CD14-positive monocyte (primary cell): ENCODE results near the gene IGFL1. TPM values are rescaled to one million over a fixed set of nuclear protein-coding genes. Genes with fewer than 3 reads are reported as not detected.
A peak's percentile ranks its signal among the peaks of the same experiment; 100 is the strongest.

Source experiments
- DNase-seq, 3 donors: peaks; one replicate each; pipeline ENCODE4 v3.0.0-alpha.2; 2011 to 2022
- H2AFZ ChIP-seq: 2 replicates; pipeline ENCODE4 v1.6.0; 2012; ENCODE audit warnings: mild to moderate bottlenecking, low read depth, low read length, inconsistent platforms; ENCODE audit not compliant: insufficient read depth, poor library complexity, severe bottlenecking
- H3K27ac ChIP-seq, 2 donors: 1 replicate in 1 of 2; 2 replicates in 1 of 2; pipeline ENCODE4 v1.5.1; 2012 to 2013; ENCODE audit warnings: low read length in 2 of 2, control low read depth in 1 of 2, inconsistent platforms in 1 of 2, low read depth in 1 of 2, mild to moderate bottlenecking in 1 of 2
- H3K27me3 ChIP-seq, 2 donors: one replicate each; pipeline versions ENCODE4 v1.6.0 to v1.6.1; 2011 to 2013; ENCODE audit warnings: low read length in 2 of 2; ENCODE audit not compliant: control insufficient read depth in 2 of 2, insufficient read depth in 2 of 2
- H3K36me3 ChIP-seq, 2 donors: replicated peaks in 1 of 2; 1 replicate in 1 of 2; 2 replicates in 1 of 2; pipeline versions ENCODE4 v1.5.1 to v1.6.1; 2012 to 2013; ENCODE audit warnings: low read length in 2 of 2, control low read depth in 1 of 2, inconsistent platforms in 1 of 2, mild to moderate bottlenecking in 1 of 2; ENCODE audit not compliant: insufficient read depth in 2 of 2, control insufficient read depth in 1 of 2
- H3K4me1 ChIP-seq, 2 donors: 1 replicate in 1 of 2; 2 replicates in 1 of 2; pipeline versions ENCODE4 v1.5.1 to v1.6.1; 2012 to 2013; ENCODE audit warnings: low read length in 2 of 2, control low read depth in 1 of 2, inconsistent platforms in 1 of 2, mild to moderate bottlenecking in 1 of 2, moderate library complexity in 1 of 2; ENCODE audit not compliant: insufficient read depth in 2 of 2, control insufficient read depth in 1 of 2
- H3K4me2 ChIP-seq: replicated peaks from 2 replicates; pipeline ENCODE3; 2012; ENCODE audit warnings: low read length, moderate library complexity, mild to moderate bottlenecking; ENCODE audit not compliant: poor library complexity, severe bottlenecking; ENCODE audit errors: extremely low read depth
- H3K4me3 ChIP-seq, 3 experiments: fragments of 200-600 bp in 1 of 3; sonication (generic) in 1 of 3; replicated peaks in 1 of 3; 1 replicate in 2 of 3; 2 replicates in 1 of 3; pipeline ENCODE4 v1.5.1; 2011 to 2013; ENCODE audit warnings: low read length in 3 of 3, mild to moderate bottlenecking in 3 of 3, control low read depth in 2 of 3, low read depth in 2 of 3, inconsistent platforms in 1 of 3, moderate library complexity in 1 of 3
- H3K79me2 ChIP-seq: 2 replicates; pipeline ENCODE4 v1.6.0; 2012; ENCODE audit warnings: mild to moderate bottlenecking, control low read depth, inconsistent platforms, low read length, moderate library complexity; ENCODE audit not compliant: insufficient read depth
- H3K9ac ChIP-seq: 2 replicates; pipeline ENCODE4 v1.6.0; 2017; ENCODE audit warnings: low read length, mild to moderate bottlenecking; ENCODE audit not compliant: insufficient read depth, poor library complexity, severe bottlenecking
- H3K9me3 ChIP-seq, 2 donors: replicated peaks in 1 of 2; 1 replicate in 1 of 2; 2 replicates in 1 of 2; pipeline versions ENCODE4 v1.5.1 to v1.6.1; 2012 to 2013; ENCODE audit warnings: low read length in 2 of 2, control low read depth in 1 of 2; ENCODE audit not compliant: control insufficient read depth in 1 of 2, insufficient read depth in 1 of 2
- H4K20me1 ChIP-seq: 2 replicates; pipeline ENCODE4 v1.6.0; 2012; ENCODE audit warnings: mild to moderate bottlenecking, low read length, control low read depth, moderate library complexity; ENCODE audit not compliant: insufficient read depth
- H3K27ac Mint-ChIP-seq, 7 donors: one replicate each; pipeline ENCODE4 v1.8.0; 2020; ENCODE audit warnings: mild to moderate bottlenecking in 7 of 7, mixed read lengths in 7 of 7, moderate library complexity in 6 of 7, inconsistent platforms in 2 of 7
- H3K27me3 Mint-ChIP-seq, 3 donors: one replicate each; pipeline ENCODE4 v1.8.0; 2021 to 2022; ENCODE audit warnings: low read depth in 3 of 3, mild to moderate bottlenecking in 3 of 3, mixed read lengths in 3 of 3, moderate library complexity in 3 of 3, inconsistent platforms in 1 of 3
- H3K36me3 Mint-ChIP-seq, 2 donors: one replicate each; pipeline ENCODE4 v1.8.0; 2020; ENCODE audit warnings: mixed read lengths in 2 of 2, inconsistent platforms in 1 of 2, mild to moderate bottlenecking in 1 of 2
- H3K4me1 Mint-ChIP-seq: one replicate; pipeline ENCODE4 v1.8.0; 2020; ENCODE audit warnings: mild to moderate bottlenecking, mixed read lengths
- H3K4me3 Mint-ChIP-seq, 2 donors: one replicate each; pipeline ENCODE4 v1.8.0; 2020; ENCODE audit warnings: mild to moderate bottlenecking in 2 of 2, mixed read lengths in 2 of 2, moderate library complexity in 1 of 2
- H3K9me3 Mint-ChIP-seq, 7 donors: one replicate each; pipeline ENCODE4 v1.8.0; 2020 to 2022; ENCODE audit warnings: mixed read lengths in 7 of 7, mild to moderate bottlenecking in 6 of 7, moderate library complexity in 6 of 7, inconsistent platforms in 2 of 7
- CTCF ChIP-seq: fragments of 200-600 bp; IDR thresholded peaks from one replicate; pipeline ENCODE4 v1.8.0; 2022; ENCODE audit warnings: antibody characterized with exemption, mild to moderate bottlenecking
- WGBS: methylation state at CpG from one replicate; pipeline ENCODE4 v1.1.5; 2013; ENCODE audit warnings: missing lambda C conversion rate; ENCODE audit not compliant: insufficient coverage; 5-methylcytosine and 5-hydroxymethylcytosine counted together
- intact Hi-C, 2 donors: fragments of 100-400 bp; cut with micrococcal nuclease; formaldehyde crosslinking; loops; one replicate each; pipeline versions ENCODE4 v1.15.0 to v1.15.1; 2023
- polyA plus RNA-seq, 3 donors: library from polyadenylated mRNA; depleted of rRNA in 1 of 3; unstranded in 2 of 3; stranded (reverse) in 1 of 3; fragments of 300-500 nt in 2 of 3; fragments of >200 nt in 1 of 3; fragmentation: Illumina TruSeq in 2 of 3; gene quantifications; 1 replicate in 2 of 3; 2 replicates in 1 of 3; pipeline ENCODE4 v1.2.3, GENCODE V29; 2012 to 2021

The IGFL1 gene
- polyA plus RNA-seq, 3 donors, result not detected

DNA sequence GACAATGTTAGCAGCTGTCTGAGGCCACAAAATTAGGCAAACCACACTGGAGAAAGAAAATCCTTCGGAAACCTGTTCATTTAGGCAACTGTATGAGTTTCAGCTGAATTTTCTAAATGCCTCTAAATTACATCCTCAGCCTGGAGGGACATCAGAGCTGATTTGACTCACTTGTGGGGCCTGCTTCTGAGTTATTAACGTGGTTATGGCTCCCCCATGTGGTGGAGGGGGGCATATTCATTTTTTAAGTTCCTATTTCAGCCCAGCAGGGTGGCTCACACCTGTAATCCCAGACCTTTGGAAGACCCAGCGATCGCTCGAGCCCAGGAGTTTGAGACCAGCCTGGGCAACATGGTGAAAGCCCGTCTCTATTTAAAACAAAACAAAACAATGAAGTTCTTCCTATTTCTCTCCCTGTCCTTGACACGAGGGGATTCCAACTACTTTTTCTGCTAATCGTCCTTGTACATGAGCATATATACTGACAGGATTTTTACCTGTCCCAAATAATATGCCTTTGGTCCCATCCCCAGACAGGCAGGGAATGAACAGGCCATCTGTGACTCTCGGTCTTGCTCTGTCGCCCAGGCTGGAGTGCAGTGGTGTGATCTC, 35.8 kb downstream of the IGFL1 start:
- TF ChIP-seq CTCF, result peak; percentile 90
- Mint-ChIP-seq H3K9me3 (peaks cover 0 to 2% (median 0%) of the 10 kb centered on the region in 7 donors), H3K27me3 (peaks cover 39 to 45% (median 43%) of the 10 kb centered on the region in 3 donors), H3K27ac (no peak overlapping the region), H3K36me3 (no peaks in the 10 kb centered on the region), H3K4me1 (peaks cover 8% of the 10 kb centered on the region), H3K4me3 (no peak overlapping the region)
- intact Hi-C loops, result loop anchor here (2.0 to 5.0 kb wide), 2 partner anchors 183 to 237 kb away; no protein-coding TSS in a partner anchor
- peak; percentile 54 to 75 (median 61) for DNase-seq
- H2AFZ ChIP-seq, result no peak overlapping the region
- H3K27ac ChIP-seq, result no peak overlapping the region
- H4K20me1 ChIP-seq, result no peaks in the 10 kb centered on the region
- H3K9ac ChIP-seq, result no peak overlapping the region
- no peak overlapping the region for H3K4me2 ChIP-seq
- no peaks in the 10 kb centered on the region for H3K79me2 ChIP-seq
- H3K4me3 ChIP-seq, result no peak overlapping the region
- WGBS, result 21% methylated on average over 8 of the region's 10 CpGs
- H3K27me3 ChIP-seq, result peaks cover under 1 to 10% of the 10 kb centered on the region in 2 donors
- no peaks in the 10 kb centered on the region for H3K9me3 ChIP-seq
- H3K4me1 ChIP-seq, result peaks cover 4 to 10% of the 10 kb centered on the region in 2 donors
- no peaks in the 10 kb centered on the region for H3K36me3 ChIP-seq

DNA sequence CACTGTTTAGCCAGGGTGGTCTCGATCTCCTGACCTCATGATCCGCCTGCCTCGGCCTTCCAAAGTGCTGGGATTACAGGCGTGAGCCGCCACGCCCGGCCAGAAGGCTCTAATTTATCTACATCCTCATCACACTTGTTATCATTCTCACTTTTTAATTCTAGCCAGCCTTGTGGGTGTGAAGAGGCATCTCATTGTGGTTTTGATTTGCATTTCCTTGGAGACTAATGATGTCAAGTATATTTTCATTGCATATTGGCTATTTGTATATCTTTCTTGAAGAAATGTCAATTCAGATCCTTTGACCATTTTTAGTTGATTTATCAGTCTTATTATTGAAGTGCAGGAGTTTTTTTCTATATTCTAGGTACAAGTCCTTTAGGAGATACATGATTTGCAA, 39.6 kb downstream of the IGFL1 start:
- no peak overlapping the region for H3K9ac ChIP-seq
- peaks cover 44 to 52% (median 52%) of the 10 kb centered on the region in 3 donors for H3K27me3 Mint-ChIP-seq

More for the DNA sequence above, 39.6 kb downstream of the IGFL1 start:
- WGBS, result no CpG with 5 or more reads among the region's 7 CpGs
- H3K36me3 Mint-ChIP-seq, result no peaks in the 10 kb centered on the region
- no peak for TF ChIP-seq CTCF
- H3K4me1 Mint-ChIP-seq, result no peaks in the 10 kb centered on the region
- Histone ChIP-seq H3K4me3 (no peak overlapping the region), H3K36me3 (no peaks in the 10 kb centered on the region), H3K4me1 (no peaks in the 10 kb centered on the region), H3K9me3 (no peaks in the 10 kb centered on the region), H4K20me1 (no peaks in the 10 kb centered on the region), H3K4me2 (no peak overlapping the region), H3K27me3 (peaks cover 15 to 24% of the 10 kb centered on the region in 2 donors), H2AFZ (no peak overlapping the region), H3K27ac (no peak overlapping the region), H3K79me2 (no peaks in the 10 kb centered on the region)
- peaks cover 0 to 2% (median 0%) of the 10 kb centered on the region in 7 donors for H3K9me3 Mint-ChIP-seq
- H3K27ac Mint-ChIP-seq, result no peak overlapping the region
- DNase-seq, result no peak
- no peak overlapping the region for H3K4me3 Mint-ChIP-seq
- intact Hi-C loops, result loop anchor here in 1 of 2 donors (5.0 kb wide), 1 partner anchor 187 kb away; no protein-coding TSS in a partner anchor
